ENCODE data around the gene C6orf89.

The C6orf89 gene

GRCh38 chr6:36904851-36905393 lies 19.2 kb downstream of the C6orf89 start:
- no peak overlapping the region for H3K4me3 ChIP-seq (ENCODE audit: low read depth, low read length)
- DNase-seq (ENCODE audit: low read depth) = no peak
- no peak for TF ChIP-seq CTCF (IDR thresholded peaks at IDR 0.05; ENCODE audit: low read depth, low read length, missing control alignments)

GRCh38 chr6:36906539-36907325 lies 21.0 kb downstream of the C6orf89 start:
- TF ChIP-seq CTCF (IDR thresholded peaks at IDR 0.05; ENCODE audit: low read depth, low read length, missing control alignments) = no peak
- H3K4me3 ChIP-seq (ENCODE audit: low read depth, low read length) = no peak overlapping the region
- DNase-seq (ENCODE audit: low read depth) = no peak

DNA sequence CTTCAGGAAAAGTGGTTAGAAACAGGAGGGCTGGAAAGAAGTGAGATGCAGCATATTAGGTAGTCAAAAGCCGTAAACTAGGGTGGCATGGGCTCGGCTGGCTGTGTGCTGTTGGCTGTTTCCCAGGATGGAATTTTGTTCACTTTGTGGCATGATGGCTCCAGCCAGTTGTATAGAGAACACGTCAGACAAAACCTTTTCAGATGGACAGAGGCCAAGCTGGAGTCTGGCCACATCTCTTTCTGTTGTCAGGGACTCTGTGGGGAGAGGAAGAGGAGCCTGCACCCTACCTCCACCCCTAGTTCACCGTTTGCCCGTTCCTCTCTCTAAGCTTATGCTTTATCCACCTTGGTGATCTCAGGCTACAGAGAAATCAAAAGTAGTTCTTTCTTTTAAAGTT lies 22.0 kb downstream of the C6orf89 start:
- no peak overlapping the region for H3K4me3 ChIP-seq (ENCODE audit: low read depth, low read length)
- no peak for DNase-seq (ENCODE audit: low read depth)
- no peak for TF ChIP-seq CTCF (IDR thresholded peaks at IDR 0.05; ENCODE audit: low read depth, low read length, missing control alignments)

- no peak overlapping the region for H3K4me3 ChIP-seq (ENCODE audit: low read depth, low read length)
- no peak for DNase-seq (ENCODE audit: low read depth)
- TF ChIP-seq CTCF (IDR thresholded peaks at IDR 0.05; ENCODE audit: low read depth, low read length, missing control alignments) = no peak
These were observed 23.0 kb downstream of the C6orf89 start for GRCh38 chr6:36908747-36909146.

DNA sequence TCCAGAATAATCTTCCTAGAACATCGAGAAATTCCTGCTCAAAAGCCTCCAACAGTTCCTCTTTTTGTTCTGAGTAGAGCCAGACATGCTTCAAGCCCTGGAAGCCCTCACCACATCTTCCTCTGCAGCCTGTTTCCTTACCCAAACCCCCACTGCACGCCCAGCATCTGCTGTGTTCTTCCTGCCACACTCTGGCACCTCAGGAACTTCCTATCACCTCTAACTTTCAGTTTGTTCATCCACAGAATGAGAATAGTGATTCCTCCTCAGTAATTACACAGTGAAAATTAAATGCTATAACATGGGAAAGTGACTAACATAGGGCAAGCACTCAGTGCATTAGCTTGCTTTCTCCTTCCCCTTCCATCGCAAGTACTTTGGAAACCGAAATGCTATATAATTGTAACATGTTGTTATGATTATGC lies 26.3 kb downstream of the C6orf89 start:
- TF ChIP-seq CTCF (IDR thresholded peaks at IDR 0.05; ENCODE audit: low read depth, low read length, missing control alignments) = no peak
- no peak for DNase-seq (ENCODE audit: low read depth)
- no peak overlapping the region for H3K4me3 ChIP-seq (ENCODE audit: low read depth, low read length)

DNA sequence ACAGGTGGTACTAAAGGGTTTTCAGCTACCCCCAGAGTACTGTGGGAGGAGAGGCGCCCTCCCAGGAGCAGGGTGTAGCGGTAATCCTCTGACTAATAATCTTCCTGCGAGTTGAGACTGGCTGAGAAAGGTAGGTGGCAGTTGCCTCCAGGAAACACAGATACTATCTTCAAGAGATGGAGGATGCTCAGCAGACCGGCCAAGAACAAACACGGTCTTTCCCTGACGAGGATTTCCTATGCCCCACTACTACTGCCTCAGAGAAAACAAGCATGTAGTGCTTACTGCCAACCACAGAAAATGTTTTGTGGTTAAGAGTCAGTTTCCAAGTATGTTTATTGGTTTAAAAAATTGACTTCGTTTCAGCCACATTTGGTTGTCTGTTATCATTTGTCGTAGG lies 26.8 kb downstream of the C6orf89 start:
- no peak for TF ChIP-seq CTCF (IDR thresholded peaks at IDR 0.05; ENCODE audit: low read depth, low read length, missing control alignments)
- DNase-seq (ENCODE audit: low read depth) = peak; percentile 71
- no peak overlapping the region for H3K4me3 ChIP-seq (ENCODE audit: low read depth, low read length)

DNA sequence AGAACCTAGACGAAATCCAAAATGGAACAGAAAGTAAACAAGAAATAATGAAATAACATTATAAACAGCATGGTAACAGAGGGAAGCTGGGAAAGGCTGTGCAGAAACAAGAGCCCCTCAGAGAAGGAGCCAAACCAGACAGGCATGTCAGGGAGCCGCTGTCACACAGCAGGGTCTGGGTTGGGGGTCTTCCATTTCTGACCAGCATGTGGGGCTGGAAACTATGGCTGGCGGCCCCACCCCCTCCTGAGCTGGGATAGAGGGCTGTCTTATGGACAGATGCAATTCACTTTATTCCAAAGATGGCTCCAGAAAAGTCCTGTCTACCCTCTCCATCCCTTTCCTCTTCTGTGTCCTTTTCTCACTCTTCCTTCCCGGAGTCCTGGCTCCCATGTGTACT lies 27.3 kb downstream of the C6orf89 start:
- no peak for TF ChIP-seq CTCF (IDR thresholded peaks at IDR 0.05; ENCODE audit: low read depth, low read length, missing control alignments)
- H3K4me3 ChIP-seq (ENCODE audit: low read depth, low read length) = no peak overlapping the region

More for the DNA sequence above, 27.3 kb downstream of the C6orf89 start:
- DNase-seq (ENCODE audit: low read depth) = no peak
